HG03575 (cell line): ENCODE measurements around the gene PPP2R2B.

ENCODE experiments used
- ATAC-seq: cut with Tn5 transposase; IDR thresholded peaks from one replicate; pipeline ENCODE4 v1.9.1; 2021; ENCODE audit not compliant: unreplicated experiment, insufficient number of reproducible peaks, low FRiP score; ENCODE audit errors: extremely low read depth

Gene PPP2R2B

DNA sequence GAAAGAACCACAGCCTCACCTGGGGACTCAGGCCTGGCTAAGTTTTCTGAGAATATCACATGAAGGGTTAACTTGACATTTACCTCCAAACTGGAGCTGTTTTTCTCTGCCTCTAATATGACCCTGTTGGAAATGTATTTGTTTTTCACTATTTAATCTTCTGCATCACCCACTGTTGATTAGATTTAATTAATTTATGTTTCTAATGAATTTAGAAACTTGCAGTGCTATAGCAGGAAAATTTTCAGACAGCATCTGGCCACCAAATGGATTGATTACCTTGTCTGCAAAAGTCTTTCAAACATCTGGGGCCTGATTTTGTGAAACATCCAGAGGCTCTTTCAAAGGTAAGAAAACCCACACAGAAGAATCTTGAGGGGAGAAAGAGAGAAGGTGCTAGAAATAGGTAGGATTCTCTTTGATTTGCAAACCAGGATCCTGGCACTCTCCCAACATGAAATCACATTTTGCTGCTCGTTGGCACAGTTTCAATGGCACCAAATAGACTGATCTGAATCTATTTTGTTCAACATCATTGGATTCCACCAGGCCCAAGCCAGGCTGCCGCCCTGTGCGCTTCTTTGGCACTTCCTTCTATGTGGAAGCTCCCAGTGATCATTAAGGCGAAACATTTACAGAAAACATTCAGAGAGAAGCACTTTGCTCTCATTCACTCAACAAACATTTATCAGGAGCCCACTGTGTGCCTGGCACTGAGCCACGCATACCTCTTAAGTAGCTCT is 157.3 kb downstream of the PPP2R2B start:
- ATAC-seq = no peak

GRCh38 chr5:146720107-146720506 is 158.4 kb downstream of the PPP2R2B start:
- no peak for ATAC-seq

- no peak for ATAC-seq
These were observed 159.4 kb downstream of the PPP2R2B start for GRCh38 chr5:146719179-146719578.

DNA sequence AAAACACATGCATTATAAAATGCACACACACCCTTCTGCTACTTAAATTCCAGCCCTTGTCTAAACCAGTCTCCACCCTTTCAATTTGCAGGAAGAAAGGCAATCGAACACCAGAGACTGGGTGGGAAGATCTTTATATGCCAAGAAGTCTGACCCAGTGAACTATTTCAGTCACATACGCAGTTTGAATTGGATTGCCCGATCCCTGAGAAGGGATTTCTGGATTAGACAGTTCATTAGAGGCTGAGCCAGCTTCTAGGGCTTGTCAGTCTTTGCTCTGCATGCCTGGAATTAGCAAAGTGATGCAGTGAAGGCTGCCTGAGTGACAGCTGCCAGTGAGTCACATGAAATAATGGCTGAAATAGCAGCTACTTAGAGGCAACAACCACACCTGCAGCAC is 159.9 kb downstream of the PPP2R2B start:
- no peak for ATAC-seq

- no peak for ATAC-seq
These were observed 160.6 kb downstream of the PPP2R2B start for GRCh38 chr5:146717951-146718350.

- ATAC-seq = no peak
These were observed 161.9 kb downstream of the PPP2R2B start for GRCh38 chr5:146716636-146717035.

DNA sequence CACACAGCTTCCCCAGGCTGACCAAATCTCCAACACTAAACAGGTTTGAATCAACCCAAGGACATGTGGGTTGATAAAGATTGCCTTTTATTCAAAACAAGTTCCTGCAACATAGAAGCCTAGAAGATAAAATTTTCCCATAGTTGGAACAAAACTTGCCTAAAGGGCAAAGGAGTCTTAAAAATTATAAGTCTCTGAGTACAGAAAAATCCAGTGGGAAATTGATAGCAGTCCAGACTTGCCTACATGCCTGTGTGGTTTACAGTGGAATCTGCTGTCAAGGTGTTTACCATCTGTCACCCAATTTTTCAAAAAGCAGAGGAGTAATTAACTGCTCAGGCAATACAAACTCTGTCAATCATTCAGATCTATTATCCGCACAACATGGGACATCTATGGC is 168.2 kb downstream of the PPP2R2B start:
- ATAC-seq = no peak

- no peak for ATAC-seq
These were observed 171.2 kb downstream of the PPP2R2B start for GRCh38 chr5:146707316-146707715.

DNA sequence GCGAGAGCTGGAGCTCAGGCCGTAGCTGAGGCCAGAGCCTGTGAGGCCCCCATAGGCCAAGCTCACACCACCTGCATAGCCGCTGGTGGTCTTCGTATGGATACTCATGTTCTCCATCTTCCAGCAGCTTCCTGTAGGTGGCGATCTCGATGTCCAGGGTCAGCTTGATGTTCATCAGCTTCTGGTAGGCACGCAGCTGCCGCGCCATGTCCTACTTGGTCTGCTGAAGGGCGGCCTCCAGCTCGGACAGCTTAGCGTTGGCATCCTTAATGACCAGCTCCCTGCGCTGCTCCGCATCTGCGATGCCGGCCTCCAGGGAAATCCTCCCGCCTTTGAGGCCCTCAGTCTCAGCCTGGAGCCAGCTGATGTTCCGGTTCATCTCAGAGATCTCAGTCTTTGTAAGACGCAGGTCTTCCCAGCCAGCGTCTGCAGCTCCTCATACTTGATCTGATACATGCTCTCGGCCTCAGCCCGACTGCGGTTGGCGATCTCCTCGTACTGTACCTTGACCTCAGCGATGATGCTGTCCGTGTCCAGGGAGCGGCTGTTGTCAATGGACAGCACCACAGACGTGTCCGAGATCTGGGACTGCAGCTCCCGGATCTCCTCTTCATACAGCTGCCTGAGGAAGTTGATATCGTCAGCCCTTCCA is 172.1 kb downstream of the PPP2R2B start:
- ATAC-seq = no peak

DNA sequence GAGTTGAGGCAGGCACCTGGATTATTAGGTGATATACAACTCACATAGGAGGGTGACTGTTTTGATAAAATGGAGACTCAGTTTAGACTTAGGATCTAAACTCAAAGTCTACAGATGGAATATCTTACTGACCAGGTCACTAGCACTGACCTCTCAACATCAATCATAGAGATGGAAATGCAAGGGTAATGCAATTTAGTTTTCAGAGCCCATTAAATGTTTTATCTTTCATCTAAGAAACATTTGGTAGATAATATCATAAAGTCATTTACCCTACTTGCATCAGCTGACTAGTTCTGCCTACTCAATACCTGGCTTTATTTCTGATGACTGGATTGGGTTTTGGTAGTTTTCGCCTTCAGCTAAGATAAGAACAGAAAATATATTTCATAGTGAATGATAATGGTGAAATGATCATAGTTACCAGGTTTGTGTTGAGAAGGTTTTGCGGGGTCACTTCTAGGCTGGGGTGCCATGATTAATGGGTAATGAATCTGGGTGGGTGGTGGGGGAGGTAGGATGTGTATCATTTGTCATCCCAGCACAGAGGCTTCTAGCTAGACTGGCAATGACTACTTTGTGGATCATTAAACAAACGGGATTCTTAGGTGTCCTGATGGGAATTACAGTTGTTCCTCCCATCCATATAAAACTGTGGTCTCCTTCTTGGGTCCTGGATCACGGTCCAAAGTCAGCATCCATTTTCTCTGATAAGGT is 173.4 kb downstream of the PPP2R2B start:
- ATAC-seq = no peak

GRCh38 chr5:146703899-146704298 is 174.7 kb downstream of the PPP2R2B start:
- no peak for ATAC-seq

GRCh38 chr5:146703499-146703898 is 175.1 kb downstream of the PPP2R2B start:
- no peak for ATAC-seq

- no peak for ATAC-seq
These were observed 178.7 kb downstream of the PPP2R2B start for GRCh38 chr5:146699664-146700418.

- no peak for ATAC-seq
These were observed 179.4 kb downstream of the PPP2R2B start for GRCh38 chr5:146699138-146699537.

- no peak for ATAC-seq
These were observed 179.9 kb downstream of the PPP2R2B start for GRCh38 chr5:146698651-146699050.

- ATAC-seq = no peak
These were observed 181.3 kb downstream of the PPP2R2B start for GRCh38 chr5:146697211-146697610.

GRCh38 chr5:146695646-146696045 is 182.9 kb downstream of the PPP2R2B start:
- no peak for ATAC-seq

DNA sequence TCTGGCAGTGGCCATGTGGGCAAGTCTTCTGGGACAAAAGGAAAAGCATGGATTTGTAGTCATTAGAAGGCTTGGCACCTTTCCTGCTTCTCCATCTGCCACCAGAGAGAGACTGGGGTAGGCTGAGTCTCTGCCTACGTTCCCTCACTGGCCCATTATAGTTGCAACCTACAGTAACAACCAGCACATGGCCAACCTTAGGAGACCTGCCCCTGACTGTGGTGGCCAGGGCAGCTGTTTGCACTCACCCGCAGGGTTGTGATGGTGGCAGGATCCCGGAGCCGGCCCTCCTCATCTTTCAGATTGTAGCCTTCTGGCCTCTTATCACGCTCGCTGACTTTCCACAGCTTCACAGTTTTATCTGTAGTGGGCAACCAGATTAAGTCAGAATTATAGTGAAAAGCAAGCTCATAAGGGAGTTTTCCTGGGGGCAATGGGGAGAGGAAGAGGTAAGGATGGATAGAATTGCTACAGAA is 187.6 kb downstream of the PPP2R2B start:
- no peak for ATAC-seq

DNA sequence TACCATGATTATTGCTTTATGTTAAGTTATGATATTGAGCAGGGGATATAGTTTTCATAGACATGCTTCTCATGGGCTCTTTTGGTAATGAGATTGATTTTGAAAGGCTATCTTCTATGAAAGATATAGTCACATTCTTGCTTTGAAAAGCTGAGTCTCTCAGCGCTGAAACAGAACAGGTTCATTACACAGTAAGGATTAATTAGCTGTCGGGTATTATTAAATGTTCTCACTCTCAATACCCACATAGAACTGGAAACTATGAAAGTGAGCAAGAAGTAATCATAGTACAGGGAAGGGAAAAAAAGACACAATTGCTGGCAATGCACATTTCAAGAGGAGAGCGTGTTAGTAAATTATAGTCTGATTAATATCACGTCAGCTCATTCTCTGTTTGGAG is 190.9 kb downstream of the PPP2R2B start:
- no peak for ATAC-seq
